HEK293 (cell line): Measurements from ENCODE around the gene MTCH2.

Source experiments
- BCL11B ChIP-seq: fragments of 450-650 bp; formaldehyde crosslinking; IDR thresholded peaks from 2 replicates; pipeline ENCODE4 v1.5.1; 2016; ENCODE audit warnings: low read depth, missing biosample characterization, missing genetic modification characterization
- GLIS1 ChIP-seq: fragments of 450-650 bp; formaldehyde crosslinking; IDR thresholded peaks from 2 replicates; pipeline ENCODE4 v1.5.1; 2016; ENCODE audit warnings: missing biosample characterization, missing genetic modification characterization
- KLF7 ChIP-seq: fragments of 450-650 bp; formaldehyde crosslinking; IDR thresholded peaks from 2 replicates; pipeline ENCODE4 v1.5.1; 2016; ENCODE audit warnings: missing biosample characterization, missing genetic modification characterization, borderline replicate concordance
- KLF8 ChIP-seq: fragments of 450-650 bp; formaldehyde crosslinking; IDR thresholded peaks from 2 replicates; pipeline ENCODE4 v1.5.1; 2016; ENCODE audit warnings: missing biosample characterization, missing genetic modification characterization
- OVOL3 ChIP-seq: fragments of 450-650 bp; formaldehyde crosslinking; IDR thresholded peaks from 2 replicates; pipeline ENCODE4 v1.5.1; 2016; ENCODE audit warnings: missing biosample characterization, missing genetic modification characterization
- SALL2 ChIP-seq: fragments of 450-650 bp; formaldehyde crosslinking; IDR thresholded peaks from 2 replicates; pipeline ENCODE4 v1.5.0; 2017; ENCODE audit warnings: missing biosample characterization, mild to moderate bottlenecking, missing genetic modification characterization, borderline replicate concordance
- TRIM28 ChIP-seq: IDR thresholded peaks from 2 replicates; pipeline ENCODE4 v1.6.1; 2011; ENCODE audit warnings: low read length, control low read depth, borderline replicate concordance
- ZBTB20 ChIP-seq: fragments of 450-650 bp; formaldehyde crosslinking; IDR thresholded peaks from 2 replicates; pipeline ENCODE4 v1.5.1; 2016; ENCODE audit warnings: missing biosample characterization, missing genetic modification characterization
- ZBTB21 ChIP-seq: fragments of 450-650 bp; formaldehyde crosslinking; IDR thresholded peaks from 2 replicates; pipeline ENCODE4 v1.5.1; 2017; ENCODE audit warnings: missing biosample characterization, missing genetic modification characterization
- ZEB2 ChIP-seq: fragments of 450-650 bp; formaldehyde crosslinking; IDR thresholded peaks from 2 replicates; pipeline ENCODE4 v1.5.1; 2016; ENCODE audit warnings: missing biosample characterization, missing genetic modification characterization
- ZFP69B ChIP-seq: fragments of 450-650 bp; formaldehyde crosslinking; IDR thresholded peaks from 2 replicates; pipeline ENCODE4 v1.5.1; 2016; ENCODE audit warnings: missing biosample characterization, missing genetic modification characterization
- ZNF146 ChIP-seq: fragments of 450-650 bp; formaldehyde crosslinking; IDR thresholded peaks from 2 replicates; pipeline ENCODE4 v1.5.1; 2016; ENCODE audit warnings: missing biosample characterization, missing genetic modification characterization
- ZNF23 ChIP-seq: fragments of 450-650 bp; formaldehyde crosslinking; IDR thresholded peaks from 2 replicates; pipeline ENCODE4 v1.5.1; 2016; ENCODE audit warnings: missing biosample characterization, missing genetic modification characterization, borderline replicate concordance
- ZNF302 ChIP-seq: fragments of 450-650 bp; formaldehyde crosslinking; IDR thresholded peaks from 2 replicates; pipeline ENCODE4 v1.5.1; 2016; ENCODE audit warnings: missing biosample characterization, missing genetic modification characterization, low read depth
- ZNF335 ChIP-seq: fragments of 450-650 bp; formaldehyde crosslinking; conservative IDR thresholded peaks from 2 replicates; pipeline ENCODE4 v1.5.1; 2016; ENCODE audit warnings: missing biosample characterization, missing genetic modification characterization
- ZNF354C ChIP-seq: fragments of 450-650 bp; formaldehyde crosslinking; IDR thresholded peaks from 2 replicates; pipeline ENCODE4 v1.5.1; 2016; ENCODE audit warnings: missing biosample characterization, missing genetic modification characterization, low read depth, borderline replicate concordance
- ZNF398 ChIP-seq: fragments of 450-650 bp; formaldehyde crosslinking; IDR thresholded peaks from 2 replicates; pipeline ENCODE4 v1.5.1; 2017; ENCODE audit warnings: missing biosample characterization, missing genetic modification characterization
- ZNF423 ChIP-seq: fragments of 450-650 bp; formaldehyde crosslinking; IDR thresholded peaks from 2 replicates; pipeline ENCODE4 v1.5.1; 2016; ENCODE audit warnings: missing biosample characterization, missing genetic modification characterization
- ZNF449 ChIP-seq: fragments of 450-650 bp; formaldehyde crosslinking; IDR thresholded peaks from 2 replicates; pipeline ENCODE4 v1.5.1; 2017; ENCODE audit warnings: missing biosample characterization, mild to moderate bottlenecking, missing genetic modification characterization, moderate library complexity
- ZNF48 ChIP-seq: fragments of 450-650 bp; formaldehyde crosslinking; IDR thresholded peaks from 2 replicates; pipeline ENCODE4 v1.5.1; 2016; ENCODE audit warnings: missing biosample characterization, missing genetic modification characterization
- ZNF521 ChIP-seq: fragments of 450-650 bp; formaldehyde crosslinking; IDR thresholded peaks from 2 replicates; pipeline ENCODE4 v1.5.1; 2017; ENCODE audit warnings: missing biosample characterization, mild to moderate bottlenecking, missing genetic modification characterization
- ZNF555 ChIP-seq: fragments of 450-650 bp; formaldehyde crosslinking; conservative IDR thresholded peaks from 2 replicates; pipeline ENCODE4 v1.5.1; 2017; ENCODE audit warnings: missing biosample characterization, mild to moderate bottlenecking, missing genetic modification characterization, inconsistent platforms
- ZNF580 ChIP-seq: fragments of 450-650 bp; formaldehyde crosslinking; IDR thresholded peaks from 2 replicates; pipeline ENCODE4 v1.5.1; 2016; ENCODE audit warnings: missing biosample characterization, missing genetic modification characterization
- ZNF621 ChIP-seq: fragments of 450-650 bp; formaldehyde crosslinking; IDR thresholded peaks from 2 replicates; pipeline ENCODE4 v1.5.1; 2017; ENCODE audit warnings: missing biosample characterization, missing genetic modification characterization
- ZNF626 ChIP-seq: fragments of 450-650 bp; sonication (Bioruptor Pico); formaldehyde crosslinking; IDR thresholded peaks from 2 replicates; pipeline ENCODE4 v1.5.1; 2018; ENCODE audit warnings: missing biosample characterization, missing genetic modification characterization, inconsistent platforms
- ZNF76 ChIP-seq: fragments of 450-650 bp; formaldehyde crosslinking; IDR thresholded peaks from 2 replicates; pipeline ENCODE4; 2016; ENCODE audit warnings: low read depth, missing biosample characterization, missing genetic modification characterization, borderline replicate concordance
- ZNF768 ChIP-seq: fragments of 450-650 bp; formaldehyde crosslinking; IDR thresholded peaks from 2 replicates; pipeline ENCODE4 v1.5.1; 2018; ENCODE audit warnings: missing biosample characterization, mild to moderate bottlenecking, missing genetic modification characterization
- ZNF785 ChIP-seq: fragments of 450-650 bp; formaldehyde crosslinking; IDR thresholded peaks from 2 replicates; pipeline ENCODE4 v1.5.1; 2016; ENCODE audit warnings: missing biosample characterization, missing genetic modification characterization
- ZNF791 ChIP-seq: fragments of 450-650 bp; formaldehyde crosslinking; IDR thresholded peaks from 2 replicates; pipeline ENCODE4 v1.5.1; 2016; ENCODE audit warnings: missing biosample characterization, missing genetic modification characterization
- ZNF843 ChIP-seq: fragments of 450-650 bp; formaldehyde crosslinking; IDR thresholded peaks from 2 replicates; pipeline ENCODE4 v1.5.1; 2016; ENCODE audit warnings: missing biosample characterization, missing genetic modification characterization
- ZSCAN16 ChIP-seq: fragments of 450-650 bp; formaldehyde crosslinking; IDR thresholded peaks from 2 replicates; pipeline ENCODE4 v1.5.1; 2016; ENCODE audit warnings: missing biosample characterization, missing genetic modification characterization
- ZSCAN23 ChIP-seq: fragments of 450-650 bp; formaldehyde crosslinking; IDR thresholded peaks from 2 replicates; pipeline ENCODE4 v1.5.1; 2016; ENCODE audit warnings: missing biosample characterization, missing genetic modification characterization
- TF ChIP-seq, protein P1 (sequence below): fragments of 450-650 bp; IDR thresholded peaks from 2 replicates; pipeline ENCODE4 v1.5.1; 2018; ENCODE audit warnings: missing biosample characterization, missing genetic modification characterization
- TF ChIP-seq, protein P2 (sequence below): fragments of 450-650 bp; formaldehyde crosslinking; IDR thresholded peaks from 2 replicates; pipeline ENCODE4 v1.5.1; 2017; ENCODE audit warnings: missing biosample characterization, missing genetic modification characterization

Gene MTCH2

DNA sequence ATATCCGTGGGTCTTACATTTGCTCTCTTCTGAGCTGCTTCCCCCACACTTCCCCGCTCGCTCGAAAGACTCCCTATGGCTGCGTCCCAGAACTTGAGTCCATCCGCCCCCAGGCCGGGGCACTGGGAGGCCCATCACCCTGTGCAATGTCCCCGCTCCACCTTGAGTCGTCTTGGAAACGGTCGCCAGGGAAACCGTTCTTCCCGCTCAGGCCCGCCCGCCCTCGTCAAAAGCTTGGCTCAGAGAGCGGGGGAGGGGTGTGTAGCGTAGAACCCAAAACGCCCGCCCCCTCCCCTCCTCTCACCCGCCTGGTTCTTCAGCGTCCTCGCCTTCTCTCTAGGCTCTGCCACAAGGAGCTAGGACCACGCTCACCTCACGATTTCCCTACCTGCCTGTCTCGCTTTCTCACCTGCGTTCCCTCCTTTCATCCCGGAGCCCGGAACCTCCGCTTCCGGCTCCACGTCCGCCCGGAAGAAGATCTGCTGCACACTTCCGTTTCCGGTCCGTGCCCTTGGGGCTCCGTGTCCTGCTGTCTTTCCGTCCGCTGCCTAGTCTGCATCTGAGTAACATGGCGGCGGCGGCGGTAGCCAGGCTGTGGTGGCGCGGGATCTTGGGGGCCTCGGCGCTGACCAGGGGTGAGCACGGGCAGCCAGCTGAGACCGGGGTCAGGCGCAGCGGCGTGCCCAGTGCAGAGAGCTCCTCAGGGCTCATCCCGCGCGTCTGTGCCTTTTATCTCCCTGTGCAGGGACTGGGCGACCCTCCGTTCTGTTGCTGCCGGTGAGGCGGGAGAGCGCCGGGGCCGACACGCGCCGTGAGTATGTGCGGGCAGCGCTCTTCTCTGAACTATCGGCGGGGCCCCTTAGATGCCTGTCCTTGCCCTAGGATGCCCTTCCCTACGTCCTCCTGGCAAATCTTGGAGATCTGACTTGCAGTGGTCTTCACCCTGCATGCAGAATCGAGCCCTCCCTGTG is 63.5 kb downstream of the MTCH2 start, which contains the start of the genes KBTBD4 and NDUFS3 (continued):
- TF ChIP-seq ZEB2 (tag by site-specific recombination) (peak; percentile 99), KLF8 (tag by site-specific recombination) (peak; percentile 99), ZNF335 (tag by site-specific recombination) (peak; percentile 89), ZNF23 (no peak), ZNF626 (tag by site-specific recombination) (no peak), ZNF449 (tag by site-specific recombination) (peak; percentile 48; the same call in 1 of the 2 replicates), ZNF423 (no peak), ZNF580 (tag by site-specific recombination) (peak; percentile 96), ZNF398 (tag by site-specific recombination) (peak; percentile 53), ZNF48 (no peak), BCL11B (tag by site-specific recombination) (no peak), SALL2 (peak; percentile 96), TRIM28 (peak; percentile 65; the same call in 1 of the 2 replicates), KLF7 (peak; percentile 98), ZSCAN16 (tag by site-specific recombination) (no peak), ZNF146 (tag by site-specific recombination) (peak; percentile 76), ZNF555 (tag by site-specific recombination) (no peak), ZBTB20 (tag by site-specific recombination) (peak; percentile 65; the same call in 1 of the 2 replicates), ZFP69B (peak; percentile 90), ZNF354C (no peak), GLIS1 (peak; percentile 79; the same call in 1 of the 2 replicates), ZNF521 (tag by site-specific recombination) (no peak), ZNF785 (tag by site-specific recombination) (peak; percentile 55; the same call in 1 of the 2 replicates), ZNF768 (tag by site-specific recombination) (no peak), ZBTB21 (tag by site-specific recombination) (peak; percentile 86), ZNF76 (tag by site-specific recombination) (peak; percentile 92), ZNF791 (tag by site-specific recombination) (no peak), ZNF843 (tag by site-specific recombination) (peak; percentile 92), ZNF621 (tag by site-specific recombination) (no peak), ZSCAN23 (tag by site-specific recombination) (peak; percentile 98), OVOL3 (peak; percentile 90), ZNF302 (tag by site-specific recombination) (0 out of 2 replicates have a peak, but pooled peaks have one; percentile 62)
- TF ChIP-seq, protein P1, sequence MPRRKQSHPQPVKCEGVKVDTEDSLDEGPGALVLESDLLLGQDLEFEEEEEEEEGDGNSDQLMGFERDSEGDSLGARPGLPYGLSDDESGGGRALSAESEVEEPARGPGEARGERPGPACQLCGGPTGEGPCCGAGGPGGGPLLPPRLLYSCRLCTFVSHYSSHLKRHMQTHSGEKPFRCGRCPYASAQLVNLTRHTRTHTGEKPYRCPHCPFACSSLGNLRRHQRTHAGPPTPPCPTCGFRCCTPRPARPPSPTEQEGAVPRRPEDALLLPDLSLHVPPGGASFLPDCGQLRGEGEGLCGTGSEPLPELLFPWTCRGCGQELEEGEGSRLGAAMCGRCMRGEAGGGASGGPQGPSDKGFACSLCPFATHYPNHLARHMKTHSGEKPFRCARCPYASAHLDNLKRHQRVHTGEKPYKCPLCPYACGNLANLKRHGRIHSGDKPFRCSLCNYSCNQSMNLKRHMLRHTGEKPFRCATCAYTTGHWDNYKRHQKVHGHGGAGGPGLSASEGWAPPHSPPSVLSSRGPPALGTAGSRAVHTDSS (tag by site-specific recombination): no peak; the same call in 1 of the 2 replicates
- TF ChIP-seq, protein P2, sequence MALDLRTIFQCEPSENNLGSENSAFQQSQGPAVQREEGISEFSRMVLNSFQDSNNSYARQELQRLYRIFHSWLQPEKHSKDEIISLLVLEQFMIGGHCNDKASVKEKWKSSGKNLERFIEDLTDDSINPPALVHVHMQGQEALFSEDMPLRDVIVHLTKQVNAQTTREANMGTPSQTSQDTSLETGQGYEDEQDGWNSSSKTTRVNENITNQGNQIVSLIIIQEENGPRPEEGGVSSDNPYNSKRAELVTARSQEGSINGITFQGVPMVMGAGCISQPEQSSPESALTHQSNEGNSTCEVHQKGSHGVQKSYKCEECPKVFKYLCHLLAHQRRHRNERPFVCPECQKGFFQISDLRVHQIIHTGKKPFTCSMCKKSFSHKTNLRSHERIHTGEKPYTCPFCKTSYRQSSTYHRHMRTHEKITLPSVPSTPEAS (tag by site-specific recombination): peak; percentile 85
